ENCODE data around the gene AKAP13. TPM values are rescaled to one million over a fixed set of nuclear protein-coding genes. Genes with fewer than 3 reads are reported as not detected.
A peak's percentile ranks its signal among the peaks of the same experiment; 100 is the strongest.

Gene AKAP13
- polyA plus RNA-seq, 1 donor from 2014 or later: 10.0 TPM

- H3F3A ChIP-seq (ENCODE audit: insufficient read depth, low read length, poor library complexity, severe bottlenecking): no peaks in the 10 kb centered on the region
- H3K9me2 ChIP-seq (ENCODE audit: insufficient read depth, low read length): no peaks in the 10 kb centered on the region
- TF ChIP-seq MXI1 (conservative IDR thresholded peaks at IDR 0.05; ENCODE audit: poor library complexity, severe bottlenecking) (no peak), POLR2AphosphoS5 (IDR thresholded peaks at IDR 0.05) (no peak)
- no peaks in the 10 kb centered on the region for H3K27me3 ChIP-seq (ENCODE audit: insufficient read depth, low read depth, low read length)
- H2AFZ ChIP-seq (ENCODE audit: low read depth, low read length): no peak overlapping the region
- H3K9me3 ChIP-seq (ENCODE audit: low read length): no peaks in the 10 kb centered on the region
- no peaks in the 10 kb centered on the region for H3K36me3 ChIP-seq (ENCODE audit: insufficient read depth, low read length)
- no peak overlapping the region for H3K9ac ChIP-seq (ENCODE audit: low read length)
- H3K4me2 ChIP-seq (ENCODE audit: low read length): peak overlapping the region; percentile 78
- H3K4me3 ChIP-seq (ENCODE audit: low read length): peak overlapping the region; percentile 63
- no peaks in the 10 kb centered on the region for H4K20me1 ChIP-seq (ENCODE audit: insufficient read depth)
- no peak overlapping the region for H3K27ac ChIP-seq (ENCODE audit: low read length)
- H3K79me2 ChIP-seq (replicated peaks; ENCODE audit: insufficient read depth, low read length): peaks cover 41% of the 10 kb centered on the region
Observed at GRCh38 chr15:85622221-85622831, 241.9 kb downstream of the AKAP13 start.

GRCh38 chr15:85623315-85624049 lies 243.1 kb downstream of the AKAP13 start:
- Histone ChIP-seq H3K4me3 (ENCODE audit: low read length) (peak overlapping the region; percentile 63), H2AFZ (ENCODE audit: low read depth, low read length) (no peak overlapping the region), H3K27me3 (ENCODE audit: insufficient read depth, low read depth, low read length) (no peaks in the 10 kb centered on the region), H3K9me3 (ENCODE audit: low read length) (no peaks in the 10 kb centered on the region), H3K9ac (ENCODE audit: low read length) (no peak overlapping the region), H3K4me2 (ENCODE audit: low read length) (no peak overlapping the region), H3K9me2 (ENCODE audit: insufficient read depth, low read length) (no peaks in the 10 kb centered on the region), H3K79me2 (replicated peaks; ENCODE audit: insufficient read depth, low read length) (peaks cover 41% of the 10 kb centered on the region), H3K27ac (ENCODE audit: low read length) (no peak overlapping the region), H3F3A (ENCODE audit: insufficient read depth, low read length, poor library complexity, severe bottlenecking) (no peaks in the 10 kb centered on the region), H3K36me3 (ENCODE audit: insufficient read depth, low read length) (no peaks in the 10 kb centered on the region), H4K20me1 (ENCODE audit: insufficient read depth) (no peaks in the 10 kb centered on the region)
- TF ChIP-seq TAF1 (IDR thresholded peaks at IDR 0.05; ENCODE audit: low read depth) (no peak), MXI1 (conservative IDR thresholded peaks at IDR 0.05; ENCODE audit: poor library complexity, severe bottlenecking) (no peak), EP300 (conservative IDR thresholded peaks at IDR 0.05; ENCODE audit: poor library complexity, severe bottlenecking) (no peak), EZH2 (IDR thresholded peaks at IDR 0.05; ENCODE audit: borderline replicate concordance, insufficient read depth, low read length, poor library complexity, severe bottlenecking) (no peak), RAD21 (conservative IDR thresholded peaks at IDR 0.05) (no peak), REST (IDR thresholded peaks at IDR 0.05; ENCODE audit: borderline replicate concordance) (no peak), SMC3 (conservative IDR thresholded peaks at IDR 0.05; ENCODE audit: poor library complexity) (no peak), POLR2AphosphoS5 (IDR thresholded peaks at IDR 0.05) (no peak)
- TF ChIP-seq, protein P1, sequence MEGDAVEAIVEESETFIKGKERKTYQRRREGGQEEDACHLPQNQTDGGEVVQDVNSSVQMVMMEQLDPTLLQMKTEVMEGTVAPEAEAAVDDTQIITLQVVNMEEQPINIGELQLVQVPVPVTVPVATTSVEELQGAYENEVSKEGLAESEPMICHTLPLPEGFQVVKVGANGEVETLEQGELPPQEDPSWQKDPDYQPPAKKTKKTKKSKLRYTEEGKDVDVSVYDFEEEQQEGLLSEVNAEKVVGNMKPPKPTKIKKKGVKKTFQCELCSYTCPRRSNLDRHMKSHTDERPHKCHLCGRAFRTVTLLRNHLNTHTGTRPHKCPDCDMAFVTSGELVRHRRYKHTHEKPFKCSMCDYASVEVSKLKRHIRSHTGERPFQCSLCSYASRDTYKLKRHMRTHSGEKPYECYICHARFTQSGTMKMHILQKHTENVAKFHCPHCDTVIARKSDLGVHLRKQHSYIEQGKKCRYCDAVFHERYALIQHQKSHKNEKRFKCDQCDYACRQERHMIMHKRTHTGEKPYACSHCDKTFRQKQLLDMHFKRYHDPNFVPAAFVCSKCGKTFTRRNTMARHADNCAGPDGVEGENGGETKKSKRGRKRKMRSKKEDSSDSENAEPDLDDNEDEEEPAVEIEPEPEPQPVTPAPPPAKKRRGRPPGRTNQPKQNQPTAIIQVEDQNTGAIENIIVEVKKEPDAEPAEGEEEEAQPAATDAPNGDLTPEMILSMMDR (IDR thresholded peaks at IDR 0.05; ENCODE audit: poor library complexity, severe bottlenecking): no peak

Data from neural cell (in vitro differentiated cells).